Activated CD8-positive, alpha-beta T cell treated with anti-CD3 and anti-CD28 coated beads for 36 hours (primary cell): ENCODE measurements around the gene SSTR5. TPM values are rescaled to one million over a fixed set of nuclear protein-coding genes. Genes with fewer than 3 reads are reported as not detected.

Experiments used
- ATAC-seq: fragments of 200-7000 bp; cut with Tn5 transposase; one replicate; pipeline ENCODE4 v1.10.0; 2021; ENCODE audit warnings: mild to moderate bottlenecking, moderate library complexity
- CTCF ChIA-PET: fragments of 350-600 bp; sonication (Branson Sonifier 250); formaldehyde crosslinking; loops from one replicate; lab custom pipeline; 2021; ENCODE audit warnings: antibody characterized with exemption; lab: Charles Lee
- POLR2A ChIA-PET: fragments of 350-600 bp; sonication (Branson Sonifier 250); formaldehyde crosslinking; loops from one replicate; lab custom pipeline; 2021; ENCODE audit warnings: antibody characterized with exemption; lab: Charles Lee
- DNase-seq: peaks from one replicate; pipeline ENCODE4 v3.0.0-alpha.2; 2020
- H3K27ac Mint-ChIP-seq: one replicate; pipeline ENCODE4 v1.8.0; 2021; ENCODE audit warnings: mild to moderate bottlenecking, mixed read lengths
- H3K27me3 Mint-ChIP-seq: one replicate; pipeline ENCODE4 v1.8.0; 2021; ENCODE audit warnings: mixed read lengths
- H3K36me3 Mint-ChIP-seq: one replicate; pipeline ENCODE4 v1.8.0; 2021; ENCODE audit warnings: low read depth, mixed read lengths
- H3K4me1 Mint-ChIP-seq: one replicate; pipeline ENCODE4 v1.8.0; 2021; ENCODE audit warnings: low read depth, mixed read lengths
- H3K4me3 Mint-ChIP-seq: one replicate; pipeline ENCODE4 v1.8.0; 2021; ENCODE audit warnings: mild to moderate bottlenecking, moderate library complexity, mixed read lengths
- H3K9me3 Mint-ChIP-seq: one replicate; pipeline ENCODE4 v1.8.0; 2021; ENCODE audit warnings: mixed read lengths
- intact Hi-C: fragments of 100-400 bp; cut with micrococcal nuclease; formaldehyde crosslinking; loops from one replicate; pipeline ENCODE4 v1.10.0; 2022
- total RNA-seq, 2 experiments: library from RNA; stranded (reverse); gene quantifications; one replicate each; pipeline ENCODE4 v1.2.3, GENCODE V29; 2021
- TF ChIP-seq, protein P1 (sequence below): fragments of 200-600 bp; IDR thresholded peaks from one replicate; pipeline ENCODE4 v1.8.0; 2022; ENCODE audit warnings: antibody characterized with exemption, mild to moderate bottlenecking

The SSTR5 gene
- total RNA-seq, 2 experiments from 2014 or later = not detected

DNA sequence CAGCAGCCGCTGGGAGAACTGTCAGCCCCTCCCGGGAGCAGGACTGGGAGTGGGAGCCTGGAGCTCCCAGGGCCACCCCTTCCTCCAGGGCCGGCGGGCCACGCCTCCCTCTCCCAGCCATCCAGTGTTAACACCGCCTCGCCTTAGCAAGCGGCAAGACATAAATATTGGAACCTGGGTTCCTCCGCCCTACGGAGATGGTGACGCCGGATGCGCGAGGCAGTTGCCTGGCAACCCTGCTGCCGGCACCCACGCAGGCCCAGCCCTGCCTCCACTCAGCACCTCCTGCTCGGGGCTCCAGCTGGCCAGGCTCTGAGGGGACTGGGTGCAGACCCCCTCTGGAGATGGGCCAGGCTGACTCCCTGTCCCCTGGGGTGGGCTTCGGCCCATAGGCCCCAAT is 52.9 kb downstream of the SSTR5 start:
- intact Hi-C loops = no loop called here
- ChIA-PET CTCF (interaction anchor here (0.9 kb wide), 1 partner anchor 68 kb away, joined by 3 read pairs; no protein-coding TSS in a partner anchor), POLR2A (no interaction called here)
- Mint-ChIP-seq H3K27ac (no peak overlapping the region), H3K36me3 (no peaks in the 10 kb centered on the region), H3K9me3 (no peaks in the 10 kb centered on the region), H3K4me1 (no peaks in the 10 kb centered on the region), H3K4me3 (no peak overlapping the region), H3K27me3 (no peaks in the 10 kb centered on the region)
- ATAC-seq = peak; percentile 70
- DNase-seq = peak; percentile 56
- TF ChIP-seq, protein P1, sequence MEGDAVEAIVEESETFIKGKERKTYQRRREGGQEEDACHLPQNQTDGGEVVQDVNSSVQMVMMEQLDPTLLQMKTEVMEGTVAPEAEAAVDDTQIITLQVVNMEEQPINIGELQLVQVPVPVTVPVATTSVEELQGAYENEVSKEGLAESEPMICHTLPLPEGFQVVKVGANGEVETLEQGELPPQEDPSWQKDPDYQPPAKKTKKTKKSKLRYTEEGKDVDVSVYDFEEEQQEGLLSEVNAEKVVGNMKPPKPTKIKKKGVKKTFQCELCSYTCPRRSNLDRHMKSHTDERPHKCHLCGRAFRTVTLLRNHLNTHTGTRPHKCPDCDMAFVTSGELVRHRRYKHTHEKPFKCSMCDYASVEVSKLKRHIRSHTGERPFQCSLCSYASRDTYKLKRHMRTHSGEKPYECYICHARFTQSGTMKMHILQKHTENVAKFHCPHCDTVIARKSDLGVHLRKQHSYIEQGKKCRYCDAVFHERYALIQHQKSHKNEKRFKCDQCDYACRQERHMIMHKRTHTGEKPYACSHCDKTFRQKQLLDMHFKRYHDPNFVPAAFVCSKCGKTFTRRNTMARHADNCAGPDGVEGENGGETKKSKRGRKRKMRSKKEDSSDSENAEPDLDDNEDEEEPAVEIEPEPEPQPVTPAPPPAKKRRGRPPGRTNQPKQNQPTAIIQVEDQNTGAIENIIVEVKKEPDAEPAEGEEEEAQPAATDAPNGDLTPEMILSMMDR = no peak

DNA sequence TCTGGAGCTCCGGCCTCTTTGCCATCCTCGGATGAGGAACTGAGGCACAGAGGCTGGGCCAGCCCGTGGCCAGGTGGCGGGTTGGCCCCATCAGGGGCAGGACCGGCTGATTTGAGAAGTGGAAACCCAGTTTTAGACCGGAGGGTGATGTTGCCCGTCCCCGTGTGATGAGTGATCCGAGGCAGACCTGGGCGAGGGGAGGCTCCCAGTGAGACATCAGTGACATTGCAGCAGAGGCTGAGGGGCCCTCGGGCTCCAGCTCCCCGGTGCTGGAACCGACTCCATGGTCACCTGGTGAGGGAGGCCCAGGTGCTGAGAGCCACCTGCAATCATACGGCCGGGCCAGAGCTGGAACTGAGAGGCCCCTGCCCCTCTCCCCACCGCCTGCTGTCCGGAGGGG is 53.5 kb downstream of the SSTR5 start:
- CTCF ChIA-PET = no interaction called here
- POLR2A ChIA-PET = no interaction called here

DNA sequence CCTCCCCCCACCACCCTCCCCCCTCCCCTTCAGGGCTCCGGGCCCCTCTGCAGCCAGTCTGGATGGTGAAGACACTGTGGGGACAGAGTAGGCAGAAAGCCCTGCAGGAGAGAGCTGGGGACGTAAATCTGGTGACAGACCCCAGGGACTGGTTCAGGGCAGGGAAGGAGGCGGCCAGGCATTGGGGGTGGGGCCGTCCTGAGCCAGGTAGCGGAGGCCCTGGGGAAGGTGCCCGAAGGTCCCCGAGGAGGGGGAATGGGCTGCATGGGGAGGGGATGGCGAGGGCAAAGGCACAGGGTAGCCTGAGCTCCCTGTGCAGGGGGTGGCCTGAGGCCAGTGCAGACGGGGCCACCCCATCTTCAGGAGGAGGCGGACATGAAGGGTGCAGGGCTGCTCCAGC is 54.0 kb downstream of the SSTR5 start:
- DNase-seq = no peak

More for the DNA sequence above, 53.5 kb downstream of the SSTR5 start:
- no peak for DNase-seq
- TF ChIP-seq, protein P1 = no peak
- intact Hi-C loops = no loop called here
- Mint-ChIP-seq H3K9me3 (no peaks in the 10 kb centered on the region), H3K27ac (no peak overlapping the region), H3K36me3 (no peaks in the 10 kb centered on the region), H3K4me3 (no peak overlapping the region), H3K4me1 (no peaks in the 10 kb centered on the region), H3K27me3 (no peaks in the 10 kb centered on the region)
- no peak for ATAC-seq

DNA sequence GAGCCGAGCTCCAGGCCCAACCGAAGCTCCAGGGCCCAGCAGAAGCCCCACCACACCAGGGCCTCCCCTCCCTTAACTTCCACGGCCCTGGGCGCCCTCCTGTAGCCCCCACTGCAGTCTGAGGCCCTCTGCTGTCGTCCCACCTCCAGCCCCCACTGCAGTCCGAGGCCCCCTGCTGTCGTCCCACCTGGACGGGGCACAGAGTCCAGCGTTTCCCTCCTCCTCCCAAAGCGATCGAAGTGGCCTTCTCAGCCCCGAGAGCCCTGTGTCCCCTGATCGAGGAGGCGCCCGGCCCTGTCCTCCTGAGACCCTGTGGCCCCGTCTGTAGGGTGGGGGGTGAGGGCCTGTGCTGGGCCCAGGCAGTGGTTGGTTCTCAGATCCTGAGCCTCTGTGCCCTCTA is 54.6 kb downstream of the SSTR5 start:
- no peaks in the 10 kb centered on the region for H3K27me3 Mint-ChIP-seq
- H3K36me3 Mint-ChIP-seq = no peaks in the 10 kb centered on the region
- CTCF ChIA-PET = no interaction called here
- no peak overlapping the region for H3K27ac Mint-ChIP-seq
- TF ChIP-seq, protein P1 = no peak
- ATAC-seq = no peak
- H3K4me3 Mint-ChIP-seq = no peak overlapping the region
- intact Hi-C loops = no loop called here
- DNase-seq = no peak
- no peaks in the 10 kb centered on the region for H3K4me1 Mint-ChIP-seq
- H3K9me3 Mint-ChIP-seq = no peaks in the 10 kb centered on the region
- POLR2A ChIA-PET = no interaction called here

More for the DNA sequence above, 54.0 kb downstream of the SSTR5 start:
- intact Hi-C loops = no loop called here
- Mint-ChIP-seq H3K27ac (no peak overlapping the region), H3K4me1 (no peaks in the 10 kb centered on the region), H3K9me3 (no peaks in the 10 kb centered on the region), H3K4me3 (no peak overlapping the region), H3K27me3 (no peaks in the 10 kb centered on the region), H3K36me3 (no peaks in the 10 kb centered on the region)
- ATAC-seq = no peak
- TF ChIP-seq, protein P1 = no peak
- ChIA-PET POLR2A (no interaction called here), CTCF (no interaction called here)

DNA sequence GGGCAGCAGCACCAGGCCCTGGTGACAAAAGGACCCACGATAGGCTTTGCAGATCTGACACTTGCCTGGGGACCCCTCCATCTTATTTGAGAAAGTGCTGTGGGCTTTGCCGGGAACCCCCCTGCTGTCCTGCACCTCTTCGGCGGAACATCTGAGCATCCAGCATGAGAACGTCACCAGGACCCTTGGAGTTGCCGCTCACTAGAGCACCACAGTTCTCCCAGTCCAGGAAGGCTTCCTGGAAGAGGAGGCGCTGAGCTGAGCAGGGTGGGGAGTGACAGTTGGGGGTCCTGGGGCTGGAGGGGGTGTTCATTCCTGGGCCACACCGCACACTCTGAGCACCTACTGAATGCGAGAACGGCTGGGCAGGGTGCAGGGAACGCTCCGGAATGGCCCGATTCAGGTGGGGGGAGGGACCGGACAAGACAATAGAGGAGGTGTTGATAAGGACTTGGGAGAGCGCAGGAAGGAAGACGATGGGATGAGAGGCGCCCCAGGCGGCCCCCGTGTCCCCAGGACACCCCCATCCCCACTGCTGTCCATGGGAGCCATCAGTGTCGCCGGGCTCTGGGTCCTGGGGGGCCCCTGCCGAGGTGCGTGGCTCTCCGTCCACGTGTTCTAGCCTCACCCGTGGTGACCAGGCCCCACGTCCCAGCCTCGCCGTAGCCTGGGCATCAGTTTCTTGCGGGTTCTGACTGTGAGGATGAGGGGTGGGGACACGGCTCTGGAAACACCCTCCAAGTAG is 55.6 kb downstream of the SSTR5 start:
- ChIA-PET POLR2A (no interaction called here), CTCF (no interaction called here)

More for the DNA sequence above, 55.6 kb downstream of the SSTR5 start:
- intact Hi-C loops = no loop called here
- no peak for ATAC-seq
- Mint-ChIP-seq H3K4me1 (no peaks in the 10 kb centered on the region), H3K4me3 (no peak overlapping the region), H3K9me3 (no peaks in the 10 kb centered on the region), H3K27ac (no peak overlapping the region), H3K27me3 (no peaks in the 10 kb centered on the region), H3K36me3 (no peaks in the 10 kb centered on the region)
- TF ChIP-seq, protein P1 = no peak
- no peak for DNase-seq
